HG02763 (cell line): ENCODE measurements around the gene AUH.
"Not testable (repeated sequence)": the region's sequence is repeated elsewhere in the genome, so short reads cannot be mapped to it uniquely, and the experiment has no call there.

Experiments
- ATAC-seq: cut with Tn5 transposase; IDR thresholded peaks from one replicate; pipeline ENCODE4 v1.9.1; 2021; ENCODE audit warnings: mild to moderate bottlenecking, moderate library complexity; ENCODE audit not compliant: unreplicated experiment

The AUH gene

GRCh38 chr9:91379426-91379825 lies 17.7 kb upstream of the AUH start:
- ATAC-seq: no peak

GRCh38 chr9:91378695-91379127 lies 17.0 kb upstream of the AUH start:
- no peak for ATAC-seq

GRCh38 chr9:91378054-91378453 lies 16.3 kb upstream of the AUH start:
- not testable (repeated sequence) for ATAC-seq

GRCh38 chr9:91376239-91376638 lies 14.5 kb upstream of the AUH start:
- ATAC-seq: no peak

GRCh38 chr9:91374939-91375338 lies 13.2 kb upstream of the AUH start:
- no peak for ATAC-seq

GRCh38 chr9:91371894-91372293 lies 10.2 kb upstream of the AUH start:
- no peak for ATAC-seq

- ATAC-seq: not testable (repeated sequence)
Measured at GRCh38 chr9:91370006-91370405, 8.3 kb upstream of the AUH start.

GRCh38 chr9:91364702-91365101 lies 3.0 kb upstream of the AUH start:
- no peak for ATAC-seq

- no peak for ATAC-seq
Measured at GRCh38 chr9:91364005-91364404, 2.3 kb upstream of the AUH start.

GRCh38 chr9:91362051-91362611 lies 413 bp upstream of the AUH start:
- peak; percentile 3 for ATAC-seq

GRCh38 chr9:91360551-91361290 lies 997 bp downstream of the AUH start:
- ATAC-seq: no peak

GRCh38 chr9:91359734-91360470 lies 1.8 kb downstream of the AUH start:
- no peak for ATAC-seq

- no peak for ATAC-seq
Measured at GRCh38 chr9:91359083-91359482, 2.6 kb downstream of the AUH start.

GRCh38 chr9:91354881-91355280 lies 6.8 kb downstream of the AUH start:
- ATAC-seq: no peak

- no peak for ATAC-seq
Measured at GRCh38 chr9:91349115-91349555, 12.6 kb downstream of the AUH start.

- no peak for ATAC-seq
Measured at GRCh38 chr9:91348191-91348807, 13.4 kb downstream of the AUH start.

- ATAC-seq: no peak
Measured at GRCh38 chr9:91347377-91347776, 14.3 kb downstream of the AUH start.

- ATAC-seq: no peak
Measured at GRCh38 chr9:91346644-91347043, 15.1 kb downstream of the AUH start.

GRCh38 chr9:91345978-91346377 lies 15.7 kb downstream of the AUH start:
- ATAC-seq: no peak

GRCh38 chr9:91342575-91342974 lies 19.1 kb downstream of the AUH start:
- no peak for ATAC-seq

GRCh38 chr9:91341749-91342148 lies 20.0 kb downstream of the AUH start:
- ATAC-seq: no peak
